SK-N-SH treated with all-trans-retinoic acid at 6 μM for 48 hours (cell line): Measurements from ENCODE around the gene RASAL2.

Experiments
- ATAC-seq: fragments of 200-7000 bp; cut with Tn5 transposase; 3 replicates; pipeline ENCODE4 v1.9.1; 2020; ENCODE audit warnings: mild to moderate bottlenecking, moderate library complexity
- ARNTL ChIP-seq: fragments of 450-650 bp; formaldehyde crosslinking; IDR thresholded peaks from 2 replicates; pipeline ENCODE4 v1.5.0; 2020; ENCODE audit warnings: low read depth, mild to moderate bottlenecking, moderate library complexity, borderline replicate concordance
- BACH2 ChIP-seq: fragments of 250-450 bp; sonication (Bioruptor Pico); IDR thresholded peaks from 2 replicates; pipeline ENCODE4 v1.9.0; 2021; ENCODE audit warnings: mild to moderate bottlenecking, borderline replicate concordance
- CSDC2 ChIP-seq: fragments of 250-450 bp; sonication (Bioruptor Pico); IDR thresholded peaks from 2 replicates; pipeline ENCODE4 v1.5.0; 2020; ENCODE audit warnings: mild to moderate bottlenecking, moderate library complexity
- ESRRG ChIP-seq: fragments of 250-450 bp; sonication (Bioruptor Pico); IDR thresholded peaks from 2 replicates; pipeline ENCODE4 v1.6.1; 2021; ENCODE audit warnings: mild to moderate bottlenecking
- GLIS3 ChIP-seq: fragments of 250-450 bp; sonication (Bioruptor Pico); IDR thresholded peaks from 2 replicates; pipeline ENCODE4 v1.5.0; 2020; ENCODE audit warnings: mild to moderate bottlenecking, moderate library complexity
- PPARA ChIP-seq: fragments of 250-450 bp; sonication (Bioruptor Pico); IDR thresholded peaks from 2 replicates; pipeline ENCODE4 v1.5.0; 2020; ENCODE audit warnings: mild to moderate bottlenecking, borderline replicate concordance
- RARB ChIP-seq: fragments of 250-450 bp; sonication (Bioruptor Pico); IDR thresholded peaks from 2 replicates; pipeline ENCODE4 v1.8.0; 2021; ENCODE audit warnings: mild to moderate bottlenecking, moderate library complexity
- ZFP3 ChIP-seq: fragments of 250-450 bp; sonication (Bioruptor Pico); IDR thresholded peaks from 2 replicates; pipeline ENCODE4 v1.5.0; 2020; ENCODE audit warnings: mild to moderate bottlenecking, moderate library complexity
- ZNF565 ChIP-seq: fragments of 450-650 bp; formaldehyde crosslinking; conservative IDR thresholded peaks from 2 replicates; pipeline ENCODE4 v1.5.0; 2020; ENCODE audit warnings: low read depth, mild to moderate bottlenecking, moderate library complexity
- ZNF70 ChIP-seq: fragments of 450-650 bp; formaldehyde crosslinking; IDR thresholded peaks from 2 replicates; pipeline ENCODE4 v1.5.0; 2020; ENCODE audit warnings: mild to moderate bottlenecking, moderate library complexity
- TF ChIP-seq, protein P1 (sequence below): fragments of 250-450 bp; sonication (Bioruptor Pico); IDR thresholded peaks from 2 replicates; pipeline ENCODE4 v1.5.0; 2020; ENCODE audit warnings: mild to moderate bottlenecking, moderate library complexity
- TF ChIP-seq, protein P2 (sequence below): fragments of 250-450 bp; sonication (Bioruptor Pico); IDR thresholded peaks from 2 replicates; pipeline ENCODE4 v1.5.1; 2021; ENCODE audit warnings: mild to moderate bottlenecking, moderate library complexity
- TF ChIP-seq, protein P3 (sequence below): fragments of 250-450 bp; sonication (Bioruptor Pico); IDR thresholded peaks from 2 replicates; pipeline ENCODE4 v1.8.0; 2020; ENCODE audit warnings: mild to moderate bottlenecking, moderate library complexity, borderline replicate concordance
- TF ChIP-seq, protein P4 (sequence below): fragments of 250-450 bp; sonication (Bioruptor Pico); IDR thresholded peaks from 2 replicates; pipeline ENCODE4 v1.8.0; 2021; ENCODE audit warnings: low read depth, mild to moderate bottlenecking, moderate library complexity, borderline replicate concordance

The RASAL2 gene

DNA sequence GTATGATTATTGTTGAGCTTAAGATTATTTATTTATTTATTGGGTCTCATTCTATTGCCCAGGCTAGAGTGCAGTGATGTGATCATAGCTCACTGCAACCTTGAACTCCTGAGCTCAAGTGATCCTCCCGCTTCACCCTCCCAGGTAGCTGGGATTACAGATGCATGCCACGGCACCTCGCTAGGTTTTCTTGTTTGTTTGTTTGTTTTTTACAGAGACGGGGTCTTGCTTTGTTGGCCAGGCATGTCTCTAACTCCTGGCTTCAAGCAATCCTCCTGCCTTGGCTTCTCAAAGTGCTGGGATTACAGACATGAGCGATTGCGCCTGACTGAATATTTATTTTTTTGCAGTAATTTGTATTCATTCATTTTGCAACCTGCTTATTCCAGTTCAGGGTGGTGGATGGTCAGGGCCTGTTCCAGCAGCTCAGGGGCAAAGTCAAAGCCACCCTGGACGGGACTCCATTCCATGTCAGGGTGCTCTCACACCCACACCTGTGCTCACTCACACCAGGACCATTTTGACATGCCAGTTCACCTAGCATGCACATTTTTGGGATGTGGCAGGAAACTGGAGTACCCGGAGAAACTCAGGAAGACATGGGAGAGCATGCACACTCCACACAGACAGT is 29.6 kb upstream of the RASAL2 start:
- ATAC-seq, result no peak

DNA sequence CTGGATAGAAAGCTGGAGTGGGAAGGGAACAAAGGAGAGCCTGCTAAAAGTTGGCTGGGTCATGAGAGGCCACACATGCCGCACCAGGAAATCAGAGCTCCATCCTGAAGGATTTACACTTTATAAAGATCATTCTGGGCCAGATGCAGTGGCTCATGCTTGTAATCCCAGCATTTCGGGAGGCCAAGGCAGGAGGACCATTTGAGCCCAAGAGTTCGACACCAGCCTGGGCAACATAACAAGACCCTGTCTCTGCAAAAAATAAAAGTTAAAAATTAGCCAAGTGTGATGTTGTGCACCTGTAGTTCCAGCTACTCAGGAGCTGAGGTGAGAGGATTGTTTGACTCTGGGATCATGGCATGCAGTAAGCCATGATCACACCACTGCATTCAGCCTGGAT is 28.7 kb upstream of the RASAL2 start:
- no peak for TF ChIP-seq GLIS3 (CRISPR knock-in tag)
- TF ChIP-seq ZNF70, result no peak
- TF ChIP-seq, protein P1, sequence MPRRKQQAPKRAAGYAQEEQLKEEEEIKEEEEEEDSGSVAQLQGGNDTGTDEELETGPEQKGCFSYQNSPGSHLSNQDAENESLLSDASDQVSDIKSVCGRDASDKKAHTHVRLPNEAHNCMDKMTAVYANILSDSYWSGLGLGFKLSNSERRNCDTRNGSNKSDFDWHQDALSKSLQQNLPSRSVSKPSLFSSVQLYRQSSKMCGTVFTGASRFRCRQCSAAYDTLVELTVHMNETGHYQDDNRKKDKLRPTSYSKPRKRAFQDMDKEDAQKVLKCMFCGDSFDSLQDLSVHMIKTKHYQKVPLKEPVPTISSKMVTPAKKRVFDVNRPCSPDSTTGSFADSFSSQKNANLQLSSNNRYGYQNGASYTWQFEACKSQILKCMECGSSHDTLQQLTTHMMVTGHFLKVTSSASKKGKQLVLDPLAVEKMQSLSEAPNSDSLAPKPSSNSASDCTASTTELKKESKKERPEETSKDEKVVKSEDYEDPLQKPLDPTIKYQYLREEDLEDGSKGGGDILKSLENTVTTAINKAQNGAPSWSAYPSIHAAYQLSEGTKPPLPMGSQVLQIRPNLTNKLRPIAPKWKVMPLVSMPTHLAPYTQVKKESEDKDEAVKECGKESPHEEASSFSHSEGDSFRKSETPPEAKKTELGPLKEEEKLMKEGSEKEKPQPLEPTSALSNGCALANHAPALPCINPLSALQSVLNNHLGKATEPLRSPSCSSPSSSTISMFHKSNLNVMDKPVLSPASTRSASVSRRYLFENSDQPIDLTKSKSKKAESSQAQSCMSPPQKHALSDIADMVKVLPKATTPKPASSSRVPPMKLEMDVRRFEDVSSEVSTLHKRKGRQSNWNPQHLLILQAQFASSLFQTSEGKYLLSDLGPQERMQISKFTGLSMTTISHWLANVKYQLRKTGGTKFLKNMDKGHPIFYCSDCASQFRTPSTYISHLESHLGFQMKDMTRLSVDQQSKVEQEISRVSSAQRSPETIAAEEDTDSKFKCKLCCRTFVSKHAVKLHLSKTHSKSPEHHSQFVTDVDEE (CRISPR knock-in tag), result no peak
- TF ChIP-seq ZNF565, result no peak
- TF ChIP-seq, protein P2, sequence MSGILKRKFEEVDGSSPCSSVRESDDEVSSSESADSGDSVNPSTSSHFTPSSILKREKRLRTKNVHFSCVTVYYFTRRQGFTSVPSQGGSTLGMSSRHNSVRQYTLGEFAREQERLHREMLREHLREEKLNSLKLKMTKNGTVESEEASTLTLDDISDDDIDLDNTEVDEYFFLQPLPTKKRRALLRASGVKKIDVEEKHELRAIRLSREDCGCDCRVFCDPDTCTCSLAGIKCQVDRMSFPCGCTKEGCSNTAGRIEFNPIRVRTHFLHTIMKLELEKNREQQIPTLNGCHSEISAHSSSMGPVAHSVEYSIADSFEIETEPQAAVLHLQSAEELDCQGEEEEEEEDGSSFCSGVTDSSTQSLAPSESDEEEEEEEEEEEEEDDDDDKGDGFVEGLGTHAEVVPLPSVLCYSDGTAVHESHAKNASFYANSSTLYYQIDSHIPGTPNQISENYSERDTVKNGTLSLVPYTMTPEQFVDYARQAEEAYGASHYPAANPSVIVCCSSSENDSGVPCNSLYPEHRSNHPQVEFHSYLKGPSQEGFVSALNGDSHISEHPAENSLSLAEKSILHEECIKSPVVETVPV (CRISPR knock-in tag), result no peak
- no peak for TF ChIP-seq PPARA (CRISPR knock-in tag)
- no peak for ATAC-seq

More for the DNA sequence above, 29.6 kb upstream of the RASAL2 start:
- TF ChIP-seq ZNF70 (no peak), ESRRG (no peak), ZFP3 (CRISPR knock-in tag) (no peak), ARNTL (CRISPR knock-in tag) (no peak)
- TF ChIP-seq, protein P1 (CRISPR knock-in tag), result no peak
- TF ChIP-seq, all 23 proteins: peak for 0

DNA sequence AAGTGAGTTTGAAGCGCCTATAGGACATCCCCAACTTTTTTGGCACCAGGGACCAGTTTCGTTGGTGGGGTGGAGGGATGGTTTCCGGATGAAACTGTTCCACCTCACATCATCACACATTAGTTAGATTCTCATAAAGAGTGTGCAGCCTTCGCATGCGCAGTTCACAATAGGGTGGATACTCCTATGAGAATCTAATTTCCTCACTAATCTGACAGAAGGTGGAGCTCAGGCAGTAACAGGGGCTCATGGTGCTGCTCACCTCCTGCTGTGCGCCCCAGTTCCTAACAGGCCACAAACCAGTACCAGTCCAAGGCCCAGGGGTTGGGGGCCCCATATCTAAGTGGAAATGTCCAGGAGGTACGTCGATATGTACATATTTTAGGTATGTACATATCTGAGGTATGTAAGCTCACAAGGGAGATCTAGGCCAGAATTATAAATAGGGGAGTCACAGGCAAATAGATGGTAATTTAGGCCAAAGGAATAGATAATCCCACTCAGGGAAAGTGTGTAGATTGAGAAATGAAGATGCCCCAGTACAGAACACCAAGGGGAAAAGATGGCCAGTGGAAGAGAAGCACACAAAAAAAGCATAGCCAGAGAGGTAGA is 27.5 kb upstream of the RASAL2 start:
- TF ChIP-seq, protein P2 (CRISPR knock-in tag), result no peak
- TF ChIP-seq PPARA (CRISPR knock-in tag), result no peak
- no peak for TF ChIP-seq CSDC2 (CRISPR knock-in tag)
- TF ChIP-seq BACH2, result no peak
- TF ChIP-seq, protein P1 (CRISPR knock-in tag), result no peak
- TF ChIP-seq RARB, result no peak
- TF ChIP-seq, protein P3, sequence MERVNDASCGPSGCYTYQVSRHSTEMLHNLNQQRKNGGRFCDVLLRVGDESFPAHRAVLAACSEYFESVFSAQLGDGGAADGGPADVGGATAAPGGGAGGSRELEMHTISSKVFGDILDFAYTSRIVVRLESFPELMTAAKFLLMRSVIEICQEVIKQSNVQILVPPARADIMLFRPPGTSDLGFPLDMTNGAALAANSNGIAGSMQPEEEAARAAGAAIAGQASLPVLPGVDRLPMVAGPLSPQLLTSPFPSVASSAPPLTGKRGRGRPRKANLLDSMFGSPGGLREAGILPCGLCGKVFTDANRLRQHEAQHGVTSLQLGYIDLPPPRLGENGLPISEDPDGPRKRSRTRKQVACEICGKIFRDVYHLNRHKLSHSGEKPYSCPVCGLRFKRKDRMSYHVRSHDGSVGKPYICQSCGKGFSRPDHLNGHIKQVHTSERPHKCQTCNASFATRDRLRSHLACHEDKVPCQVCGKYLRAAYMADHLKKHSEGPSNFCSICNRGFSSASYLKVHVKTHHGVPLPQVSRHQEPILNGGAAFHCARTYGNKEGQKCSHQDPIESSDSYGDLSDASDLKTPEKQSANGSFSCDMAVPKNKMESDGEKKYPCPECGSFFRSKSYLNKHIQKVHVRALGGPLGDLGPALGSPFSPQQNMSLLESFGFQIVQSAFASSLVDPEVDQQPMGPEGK (CRISPR knock-in tag), result no peak
- TF ChIP-seq ZNF70, result no peak
- TF ChIP-seq GLIS3 (CRISPR knock-in tag), result no peak
- TF ChIP-seq, protein P4, sequence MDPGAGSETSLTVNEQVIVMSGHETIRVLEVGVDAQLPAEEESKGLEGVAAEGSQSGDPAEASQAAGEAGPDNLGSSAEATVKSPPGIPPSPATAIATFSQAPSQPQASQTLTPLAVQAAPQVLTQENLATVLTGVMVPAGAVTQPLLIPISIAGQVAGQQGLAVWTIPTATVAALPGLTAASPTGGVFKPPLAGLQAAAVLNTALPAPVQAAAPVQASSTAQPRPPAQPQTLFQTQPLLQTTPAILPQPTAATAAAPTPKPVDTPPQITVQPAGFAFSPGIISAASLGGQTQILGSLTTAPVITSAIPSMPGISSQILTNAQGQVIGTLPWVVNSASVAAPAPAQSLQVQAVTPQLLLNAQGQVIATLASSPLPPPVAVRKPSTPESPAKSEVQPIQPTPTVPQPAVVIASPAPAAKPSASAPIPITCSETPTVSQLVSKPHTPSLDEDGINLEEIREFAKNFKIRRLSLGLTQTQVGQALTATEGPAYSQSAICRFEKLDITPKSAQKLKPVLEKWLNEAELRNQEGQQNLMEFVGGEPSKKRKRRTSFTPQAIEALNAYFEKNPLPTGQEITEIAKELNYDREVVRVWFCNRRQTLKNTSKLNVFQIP, result no peak
- ATAC-seq, result no peak
